ENCODE data around the gene DCLK2.
A peak's percentile ranks its signal among the peaks of the same experiment; 100 is the strongest.

DCLK2 gene

GRCh38 chr4:150114641-150115040, 36.4 kb downstream of the DCLK2 start:
- TF ChIP-seq, protein P1, sequence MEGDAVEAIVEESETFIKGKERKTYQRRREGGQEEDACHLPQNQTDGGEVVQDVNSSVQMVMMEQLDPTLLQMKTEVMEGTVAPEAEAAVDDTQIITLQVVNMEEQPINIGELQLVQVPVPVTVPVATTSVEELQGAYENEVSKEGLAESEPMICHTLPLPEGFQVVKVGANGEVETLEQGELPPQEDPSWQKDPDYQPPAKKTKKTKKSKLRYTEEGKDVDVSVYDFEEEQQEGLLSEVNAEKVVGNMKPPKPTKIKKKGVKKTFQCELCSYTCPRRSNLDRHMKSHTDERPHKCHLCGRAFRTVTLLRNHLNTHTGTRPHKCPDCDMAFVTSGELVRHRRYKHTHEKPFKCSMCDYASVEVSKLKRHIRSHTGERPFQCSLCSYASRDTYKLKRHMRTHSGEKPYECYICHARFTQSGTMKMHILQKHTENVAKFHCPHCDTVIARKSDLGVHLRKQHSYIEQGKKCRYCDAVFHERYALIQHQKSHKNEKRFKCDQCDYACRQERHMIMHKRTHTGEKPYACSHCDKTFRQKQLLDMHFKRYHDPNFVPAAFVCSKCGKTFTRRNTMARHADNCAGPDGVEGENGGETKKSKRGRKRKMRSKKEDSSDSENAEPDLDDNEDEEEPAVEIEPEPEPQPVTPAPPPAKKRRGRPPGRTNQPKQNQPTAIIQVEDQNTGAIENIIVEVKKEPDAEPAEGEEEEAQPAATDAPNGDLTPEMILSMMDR (IDR thresholded peaks at IDR 0.05; ENCODE audit: low read length, missing control alignments), result no peak
- DNase-seq (ENCODE audit: low read depth), result no peak
- H3K4me3 ChIP-seq (replicated peaks; ENCODE audit: low read depth, low read length), result no peak overlapping the region

- TF ChIP-seq, protein P1 (IDR thresholded peaks at IDR 0.05; ENCODE audit: low read length, missing control alignments), result no peak
- no peak overlapping the region for H3K4me3 ChIP-seq (replicated peaks; ENCODE audit: low read depth, low read length)
- no peak for DNase-seq (ENCODE audit: low read depth)
Observed at GRCh38 chr4:150115851-150116250, 37.6 kb downstream of the DCLK2 start.

DNA sequence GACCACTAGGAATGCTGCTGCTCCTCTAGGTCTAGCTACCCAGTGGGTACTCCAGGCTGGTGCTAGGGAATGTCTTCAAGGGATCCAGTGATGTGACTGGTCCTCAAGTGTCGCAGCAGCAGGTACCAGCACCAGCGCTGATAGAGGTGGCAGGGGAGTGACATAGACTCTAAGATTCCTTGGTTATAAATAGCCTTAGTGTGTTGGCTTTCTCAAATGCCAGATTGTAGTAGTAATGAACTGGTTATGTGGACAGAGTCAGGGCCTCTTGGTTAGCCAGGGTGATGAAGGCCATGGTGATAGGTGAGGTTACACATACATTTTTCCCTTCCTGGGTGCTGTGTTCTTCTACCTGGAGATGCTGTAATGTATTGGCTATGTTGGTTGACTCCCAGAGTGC, 38.3 kb downstream of the DCLK2 start:
- TF ChIP-seq, protein P1 (IDR thresholded peaks at IDR 0.05; ENCODE audit: low read length, missing control alignments), result no peak
- H3K4me3 ChIP-seq (replicated peaks; ENCODE audit: low read depth, low read length), result no peak overlapping the region
- no peak for DNase-seq (ENCODE audit: low read depth)

DNA sequence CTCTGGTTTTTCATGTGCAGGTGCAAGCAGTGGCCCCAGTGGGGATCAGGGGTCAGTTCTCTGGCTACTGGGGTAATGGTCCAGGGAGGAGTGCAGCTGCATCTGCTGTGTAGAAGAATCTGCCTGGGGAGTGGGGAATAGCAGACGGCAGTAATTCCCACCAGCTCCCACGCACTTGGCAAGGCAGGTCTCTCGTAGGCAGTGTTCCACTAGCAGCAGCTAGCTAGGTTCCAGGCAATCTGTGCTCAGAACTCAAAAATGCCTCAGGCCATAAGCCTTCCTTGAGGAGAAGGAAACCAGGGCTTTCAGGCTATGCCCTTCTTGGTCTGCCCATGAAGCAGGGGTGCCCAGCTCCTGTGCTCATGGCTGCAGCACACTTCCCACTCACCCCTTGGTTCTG, 38.8 kb downstream of the DCLK2 start:
- TF ChIP-seq, protein P1 (IDR thresholded peaks at IDR 0.05; ENCODE audit: low read length, missing control alignments), result no peak
- peak; percentile 44 for DNase-seq (ENCODE audit: low read depth)
- no peak overlapping the region for H3K4me3 ChIP-seq (replicated peaks; ENCODE audit: low read depth, low read length)

- TF ChIP-seq, protein P1 (IDR thresholded peaks at IDR 0.05; ENCODE audit: low read length, missing control alignments), result no peak
- no peak for DNase-seq (ENCODE audit: low read depth)
- H3K4me3 ChIP-seq (replicated peaks; ENCODE audit: low read depth, low read length), result no peak overlapping the region
Observed at GRCh38 chr4:150117629-150118028, 39.4 kb downstream of the DCLK2 start.

GRCh38 chr4:150119492-150119891, 41.2 kb downstream of the DCLK2 start:
- TF ChIP-seq, protein P1 (IDR thresholded peaks at IDR 0.05; ENCODE audit: low read length, missing control alignments), result no peak
- H3K4me3 ChIP-seq (replicated peaks; ENCODE audit: low read depth, low read length), result no peak overlapping the region
- DNase-seq (ENCODE audit: low read depth), result peak; percentile 41

- TF ChIP-seq, protein P1 (IDR thresholded peaks at IDR 0.05; ENCODE audit: low read length, missing control alignments), result no peak
- no peak for DNase-seq (ENCODE audit: low read depth)
- no peak overlapping the region for H3K4me3 ChIP-seq (replicated peaks; ENCODE audit: low read depth, low read length)
Observed at GRCh38 chr4:150123087-150123486, 44.8 kb downstream of the DCLK2 start.

Data from fibroblast of pulmonary artery (primary cell).